Stimulated activated CD4-positive, alpha-beta T cell treated with anti-CD3 and anti-CD28 coated beads, Interleukin-15, amount 100 ng/mL, for 48 hours (primary cell): ENCODE results near the gene POLN.

Experiments used
- DNase-seq, 2 donors: peaks; one replicate each; pipeline ENCODE4 v3.0.0-alpha.2; 2020; ENCODE audit warnings: low read depth in 2 of 2

The POLN gene

DNA sequence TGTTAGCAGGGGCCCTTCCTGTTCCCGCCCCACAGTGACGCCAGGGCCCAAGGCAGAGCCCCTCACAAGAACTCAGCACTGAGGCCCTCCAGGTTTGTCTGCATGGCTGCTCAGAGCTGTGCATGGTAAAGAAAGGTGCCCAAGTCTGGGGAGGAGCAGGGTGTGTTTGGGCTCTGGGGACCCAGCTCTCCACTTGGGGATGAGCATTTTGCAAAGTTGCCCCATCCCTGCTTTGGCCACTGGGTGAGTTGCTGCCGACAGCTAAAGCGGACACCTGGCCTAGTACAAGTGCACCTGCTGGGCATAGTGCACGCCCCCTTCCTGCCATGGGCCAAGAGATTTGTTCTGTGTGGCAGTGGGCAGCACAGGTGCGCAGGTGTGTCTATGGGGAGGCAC is 22.0 kb upstream of the POLN start:
- no peak for DNase-seq

DNA sequence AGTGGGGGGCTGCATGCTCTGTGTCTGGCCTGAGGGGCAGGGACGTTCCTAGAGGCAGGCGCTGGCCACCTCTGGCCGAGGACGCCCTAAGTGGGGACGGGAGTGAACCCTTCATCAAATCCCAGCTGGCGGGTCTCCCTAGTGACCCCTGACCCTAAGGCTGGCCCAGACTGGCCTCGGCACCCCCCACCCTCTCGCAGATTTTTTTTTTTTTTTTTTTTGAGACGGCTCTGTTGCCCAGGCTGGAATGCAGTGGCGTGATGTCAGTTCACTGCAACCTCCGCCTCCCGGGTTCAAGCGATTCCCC is 21.0 kb upstream of the POLN start:
- no peak for DNase-seq

DNA sequence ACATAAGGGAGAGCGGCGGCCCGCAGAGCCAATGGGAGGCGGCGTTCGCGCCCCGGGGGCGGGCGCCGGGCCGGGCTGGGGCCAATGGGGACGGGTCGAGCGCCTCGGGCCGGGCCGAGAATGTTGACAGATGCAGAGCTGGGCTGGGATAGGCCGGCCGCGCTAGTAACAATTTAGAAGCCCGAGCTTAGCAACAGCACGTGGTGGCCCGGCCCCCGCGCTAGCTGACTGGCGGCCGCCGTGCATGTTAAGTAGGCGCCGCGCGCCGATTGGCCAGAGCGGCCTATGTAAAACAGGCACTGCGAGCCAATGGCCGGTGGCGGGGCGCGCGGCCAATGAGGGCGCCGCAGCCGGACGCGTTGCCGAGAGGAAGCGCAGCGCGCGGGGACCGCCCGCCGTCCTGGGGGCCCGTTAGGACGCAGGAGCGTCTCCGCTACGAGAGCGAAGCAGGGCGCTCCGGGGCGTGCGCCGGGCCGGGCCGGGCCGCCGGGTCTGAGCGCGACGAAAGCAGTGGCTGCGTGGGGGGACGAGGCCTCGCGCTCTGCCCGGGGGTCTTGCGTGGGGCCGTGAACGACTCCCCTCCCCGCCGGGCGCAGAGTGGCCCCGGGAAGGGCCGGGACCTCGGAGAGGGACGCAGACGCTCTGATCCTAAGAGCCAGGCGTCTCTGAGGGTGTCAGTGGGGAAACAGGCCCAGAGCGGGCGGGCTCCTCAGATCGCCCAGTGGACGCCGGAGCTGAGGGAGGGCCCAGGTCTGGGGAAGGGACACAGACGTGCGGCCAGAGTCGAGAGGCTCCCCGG is 20.4 kb upstream of the POLN start:
- DNase-seq = peak; percentile 95 to 96

DNA sequence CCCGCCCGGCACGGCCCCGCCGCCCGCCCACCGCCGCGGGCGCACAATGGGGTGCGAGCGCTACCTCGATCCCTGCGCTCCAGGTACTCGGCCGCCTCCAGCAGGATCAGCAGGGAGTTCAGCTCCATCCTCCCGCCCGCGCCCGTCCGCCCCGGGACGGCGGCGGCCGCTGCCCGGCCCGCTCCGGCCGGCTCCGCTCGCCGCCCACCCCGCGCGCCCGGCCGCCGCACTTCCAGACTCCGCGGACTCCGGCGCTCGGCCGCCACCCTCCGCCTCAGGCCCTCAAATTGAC is 19.9 kb upstream of the POLN start, which contains the start of gene MXD4:
Gene MXD4 (minus strand): TSS at position 257 of the 292 bp plus-strand sequence. CDS start 129 bp downstream, at position 128.
- DNase-seq = no peak

DNA sequence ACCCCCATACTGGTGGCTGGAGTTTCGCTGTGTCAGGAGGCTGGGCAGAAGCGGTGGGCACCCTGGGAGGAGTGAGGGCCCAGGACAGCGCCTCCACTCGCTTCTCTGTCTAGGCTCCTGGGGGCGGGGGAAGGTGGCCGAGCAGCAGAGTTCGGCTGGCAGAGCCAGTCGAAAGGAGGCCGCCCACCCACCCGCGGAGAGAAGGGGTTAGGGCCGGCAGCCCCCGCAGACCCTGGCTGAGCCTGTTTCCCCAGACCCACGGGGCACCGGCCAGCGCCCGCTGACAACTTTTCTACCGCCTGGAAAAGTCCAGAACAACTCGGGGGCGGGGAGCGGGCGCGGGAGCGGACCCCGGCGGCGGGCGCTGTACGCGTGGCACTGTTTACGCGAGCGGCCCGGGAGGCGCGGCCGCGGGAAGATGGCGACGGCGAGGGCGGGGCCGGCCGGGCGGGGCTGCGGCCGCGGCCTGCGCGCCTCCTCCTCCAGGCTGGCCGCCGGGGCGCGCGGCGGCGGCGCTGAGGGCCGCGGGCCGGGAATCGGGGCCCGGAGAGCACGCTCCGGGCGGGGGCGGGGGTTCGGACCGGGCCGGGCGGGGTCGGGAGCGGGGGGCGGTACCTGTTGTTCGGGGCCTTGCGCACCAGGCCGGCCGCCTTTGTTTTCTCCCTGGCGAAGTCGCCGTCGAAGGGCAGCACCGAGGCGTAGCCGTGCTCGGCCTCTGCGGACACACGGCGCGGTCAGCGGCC is 19.4 kb upstream of the POLN start:
- peak in 1 of 2 donors; percentile 43 for DNase-seq

DNA sequence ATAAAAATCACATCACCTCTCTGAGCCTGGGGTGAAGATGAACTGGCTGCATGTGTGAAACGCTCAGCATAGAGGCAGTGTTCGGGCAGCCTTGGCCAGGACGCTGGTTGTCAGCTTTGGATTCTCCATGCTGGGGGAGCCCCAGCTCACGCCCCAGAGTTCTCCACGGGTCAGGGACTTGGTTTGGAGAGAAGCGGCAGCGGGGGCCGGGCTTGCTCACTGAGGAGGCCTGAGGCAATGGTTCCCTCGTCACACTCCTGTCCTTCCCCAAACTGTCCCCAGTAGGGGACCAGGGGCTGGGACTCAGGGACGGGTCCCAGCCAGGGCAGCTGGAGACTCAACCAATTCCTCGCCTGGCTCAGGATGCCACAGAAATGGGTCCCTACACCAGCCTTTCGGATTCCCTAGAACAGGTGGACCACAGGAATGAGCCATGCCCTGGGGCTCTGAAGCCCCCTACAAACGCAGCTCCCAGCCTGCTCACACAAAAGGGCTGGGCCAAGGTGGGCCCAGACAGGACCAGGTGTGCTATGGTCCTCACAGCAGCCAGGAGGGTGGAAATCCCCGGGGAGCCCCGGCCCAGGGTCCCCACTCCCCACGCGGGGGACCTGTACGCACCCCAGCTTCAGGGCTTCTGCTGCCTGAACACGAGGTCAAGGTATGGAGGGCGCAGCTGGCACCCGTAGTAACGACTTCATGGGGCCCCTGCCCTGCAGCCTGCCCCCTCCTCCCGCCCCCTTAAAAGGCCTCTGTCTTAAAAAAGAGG is 18.6 kb upstream of the POLN start:
- DNase-seq = no peak

DNA sequence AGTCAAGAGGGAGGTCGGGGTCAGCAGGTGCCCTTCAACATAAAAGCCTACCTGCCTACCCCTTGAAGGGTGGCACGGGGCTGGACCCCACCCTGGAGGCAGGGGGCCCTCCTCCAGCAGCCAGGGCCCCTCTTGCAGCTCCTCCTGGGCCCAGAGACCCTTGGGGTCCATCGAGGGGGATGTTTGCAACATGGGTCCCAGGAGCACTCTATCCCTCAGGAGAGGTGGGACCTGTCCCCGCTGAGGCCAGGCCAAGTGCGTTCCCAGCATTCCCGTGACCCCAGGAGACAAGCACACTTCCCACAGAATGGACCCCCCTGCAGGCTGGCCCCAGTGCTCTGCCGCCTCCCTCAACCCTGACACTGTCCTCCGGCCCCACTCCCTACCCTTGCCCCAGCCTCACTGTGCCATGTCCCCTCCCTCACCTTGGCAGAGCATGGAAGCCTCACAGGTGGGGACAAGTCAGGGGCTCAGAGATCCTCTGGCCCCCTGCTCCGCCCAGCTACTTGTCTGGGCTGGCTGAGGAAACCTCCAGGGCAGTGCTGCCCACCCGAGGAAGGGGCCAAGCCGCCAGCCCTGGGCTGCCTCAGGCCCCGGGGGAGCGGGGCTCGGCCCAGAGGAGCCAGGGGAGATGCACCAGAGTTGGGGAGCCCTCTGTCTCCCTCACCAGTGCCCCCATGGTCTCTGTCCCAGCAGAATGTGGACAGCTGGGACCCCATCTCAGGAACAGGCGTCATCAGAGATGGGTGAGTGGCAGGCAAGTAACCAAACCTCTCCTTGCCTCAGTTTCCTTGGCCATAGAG is 17.8 kb upstream of the POLN start:
- DNase-seq = no peak

DNA sequence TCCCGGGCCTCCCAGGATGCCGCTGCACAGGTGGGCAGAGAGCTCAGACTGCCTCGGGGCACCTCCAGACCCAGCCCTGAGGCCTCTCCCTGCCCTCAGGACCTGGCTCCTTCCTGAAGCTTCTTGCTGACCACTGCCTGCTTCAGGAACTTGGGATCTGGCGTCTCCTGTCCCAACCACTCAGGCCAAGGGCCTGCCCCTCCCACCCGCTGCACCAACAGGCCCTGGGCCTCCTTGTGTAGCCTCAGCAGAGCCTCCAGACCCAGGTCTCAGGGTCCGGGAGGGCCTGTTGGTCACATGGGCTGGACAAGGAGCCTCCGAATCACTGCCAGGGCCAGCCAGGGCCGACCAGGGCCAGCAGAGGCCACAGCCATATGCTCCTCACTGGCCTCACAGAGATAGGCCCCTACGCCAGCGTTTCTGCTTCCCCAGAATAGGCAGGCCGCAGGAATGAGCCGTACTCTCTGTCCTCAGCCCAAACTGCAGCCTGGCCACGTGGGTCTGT is 17.2 kb upstream of the POLN start:
- DNase-seq = no peak

DNA sequence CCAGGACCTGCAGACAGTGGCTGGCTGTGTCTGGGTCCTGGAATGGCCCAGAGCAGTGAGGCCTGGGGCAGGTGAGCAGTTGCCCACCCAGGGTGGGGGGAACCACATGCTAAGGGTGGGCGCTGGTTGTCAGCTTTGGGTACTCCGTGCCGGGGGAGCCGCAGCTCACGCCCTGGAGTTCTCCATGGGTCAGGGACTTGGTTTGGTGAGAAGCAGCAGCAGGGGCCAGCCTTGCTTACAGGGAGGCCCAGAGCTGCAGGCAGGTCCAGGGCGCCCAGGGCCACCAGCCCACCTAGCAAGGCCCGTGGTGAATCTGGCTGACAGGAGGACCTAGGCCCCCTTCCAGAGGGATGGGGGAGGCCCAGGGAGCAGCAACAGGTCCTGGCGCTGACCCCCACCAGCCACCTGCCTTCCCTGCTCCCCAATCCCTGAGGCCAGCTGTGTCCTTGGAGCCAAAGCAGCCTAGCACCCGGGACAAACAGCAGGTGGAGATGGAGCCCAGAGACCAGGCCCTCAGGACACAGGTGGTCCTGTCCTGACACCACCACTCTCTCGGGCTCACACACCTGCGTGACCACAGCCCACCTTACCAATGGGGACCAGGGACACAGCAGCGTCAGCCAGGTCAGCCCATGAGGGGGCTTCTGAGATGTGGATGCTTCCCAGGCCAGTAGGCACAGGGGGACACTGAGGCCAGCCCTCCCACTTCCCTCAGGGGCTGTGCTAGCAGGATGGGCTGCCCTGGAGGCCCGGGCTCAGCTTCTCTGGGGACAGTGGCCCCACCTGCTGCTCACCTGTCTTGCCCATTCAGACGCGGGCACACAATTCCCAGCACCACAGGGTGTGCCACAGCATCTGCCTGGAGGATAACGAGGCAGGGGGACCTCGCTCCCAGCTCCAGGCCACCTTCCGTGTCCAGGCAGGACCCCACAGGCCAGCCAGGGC is 16.4 kb upstream of the POLN start:
- no peak for DNase-seq

DNA sequence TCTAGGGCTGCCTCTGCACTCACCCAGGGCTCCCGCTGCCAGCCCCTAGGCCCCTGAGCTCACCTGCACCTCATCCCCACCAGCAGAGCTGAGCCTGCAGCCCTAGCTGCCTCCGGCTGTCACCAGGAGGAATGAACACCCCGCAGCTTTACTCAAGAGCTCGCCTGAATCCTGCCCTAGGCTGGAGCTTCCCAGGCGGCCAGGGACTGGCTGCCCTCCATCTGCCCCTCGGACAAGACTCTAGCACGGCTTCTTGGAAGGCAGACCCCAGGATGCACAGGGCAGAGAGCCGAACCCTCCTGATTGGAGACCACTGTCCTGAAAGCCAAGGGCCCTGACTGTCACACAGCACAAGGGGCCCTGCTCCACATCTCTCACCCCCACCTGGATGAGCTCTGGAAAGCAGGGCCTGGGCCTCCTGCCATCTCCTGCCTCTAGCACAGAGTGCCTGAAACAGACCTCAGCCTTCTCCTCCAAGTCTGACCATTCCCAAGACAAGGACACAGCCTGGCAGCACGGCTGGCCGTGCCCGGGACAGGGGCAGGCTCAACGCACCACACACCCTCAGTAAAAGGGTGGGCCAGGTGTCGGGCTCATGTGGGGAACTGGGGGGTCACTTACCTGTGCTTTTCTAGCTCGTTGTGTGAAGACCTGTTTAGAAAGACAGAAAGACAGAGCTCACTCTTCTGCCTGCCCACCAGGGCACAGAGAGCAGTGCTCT is 15.6 kb upstream of the POLN start:
- DNase-seq = no peak

DNA sequence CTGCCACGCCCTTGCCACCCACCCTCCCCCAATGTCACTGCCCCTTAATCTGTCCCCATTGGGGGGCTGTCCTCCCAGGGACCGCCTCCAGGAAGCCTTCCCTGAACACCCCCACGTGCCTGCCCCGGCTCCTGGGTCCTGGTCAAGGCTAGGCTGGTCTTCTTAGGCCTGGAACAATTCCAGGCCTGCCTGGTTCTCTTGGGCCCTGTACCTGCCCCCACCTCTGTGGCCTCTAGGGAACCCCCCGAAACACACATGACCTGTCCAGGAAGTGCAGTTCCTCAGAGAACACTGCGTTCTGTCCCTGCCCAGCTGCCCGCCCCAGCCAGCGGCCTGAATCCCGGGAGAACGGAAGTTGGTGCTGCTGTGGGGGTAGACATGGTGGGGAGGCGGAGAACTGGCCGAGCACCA is 14.9 kb upstream of the POLN start:
- DNase-seq = no peak

DNA sequence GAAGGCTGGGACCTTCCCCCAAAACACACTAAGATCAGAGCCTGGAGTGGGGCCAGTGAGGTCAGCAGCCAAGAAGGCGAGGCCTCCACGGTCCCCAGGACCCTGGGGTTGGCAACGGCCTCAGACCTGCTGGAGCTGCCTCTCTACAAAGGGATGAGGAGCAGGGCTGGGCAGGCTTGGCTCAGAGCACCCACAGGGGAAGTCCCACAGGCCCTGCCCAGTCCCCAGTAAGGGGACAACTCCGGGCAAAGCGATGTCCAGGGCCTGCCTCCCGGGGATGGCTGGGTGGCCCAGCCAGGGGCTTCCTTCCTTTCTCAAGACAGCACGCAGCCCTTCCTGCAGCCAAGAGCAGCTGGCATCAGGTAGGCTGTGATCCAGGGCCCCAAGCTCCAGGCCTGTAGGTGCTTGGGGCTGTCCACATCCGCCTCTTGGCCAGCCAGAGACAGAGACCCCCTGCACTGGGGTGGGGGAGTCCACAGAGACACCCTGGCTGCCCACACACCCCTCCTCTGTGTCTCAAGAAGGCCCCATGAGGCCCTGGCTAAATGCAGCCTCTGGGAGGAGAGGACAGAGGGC is 14.3 kb upstream of the POLN start:
- DNase-seq = no peak

DNA sequence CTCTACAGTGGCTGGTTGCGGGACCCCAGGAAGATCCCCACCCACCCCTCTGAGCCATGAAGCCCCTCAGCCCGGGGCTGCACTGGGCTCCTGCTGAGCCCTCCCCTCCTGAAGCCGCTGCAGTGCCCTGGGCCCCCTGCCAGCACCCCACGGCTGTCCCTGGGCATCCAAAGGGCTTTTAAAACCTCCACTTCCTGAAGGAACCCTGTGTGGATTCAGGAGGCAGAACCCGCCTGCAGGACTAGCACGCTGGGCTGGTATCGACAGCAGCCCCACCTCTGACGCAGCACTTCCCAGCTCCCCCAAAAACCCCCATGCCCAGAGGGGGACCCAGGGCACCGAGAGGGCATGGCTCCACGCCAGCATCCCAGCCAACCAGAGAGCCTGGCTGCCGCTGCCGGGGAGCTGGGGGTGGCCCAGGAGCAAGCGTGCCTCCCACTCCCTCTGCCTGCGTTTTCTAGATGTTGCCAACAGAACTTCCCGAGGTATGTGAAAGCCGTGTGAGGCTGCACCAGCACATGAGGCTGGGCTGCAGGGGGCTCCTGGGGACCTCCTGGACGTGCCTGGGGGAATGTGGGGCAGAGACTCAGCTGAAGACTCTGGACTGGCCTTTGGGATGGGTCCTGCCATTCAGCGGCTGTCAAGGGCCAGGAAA is 13.7 kb upstream of the POLN start:
- DNase-seq = no peak

DNA sequence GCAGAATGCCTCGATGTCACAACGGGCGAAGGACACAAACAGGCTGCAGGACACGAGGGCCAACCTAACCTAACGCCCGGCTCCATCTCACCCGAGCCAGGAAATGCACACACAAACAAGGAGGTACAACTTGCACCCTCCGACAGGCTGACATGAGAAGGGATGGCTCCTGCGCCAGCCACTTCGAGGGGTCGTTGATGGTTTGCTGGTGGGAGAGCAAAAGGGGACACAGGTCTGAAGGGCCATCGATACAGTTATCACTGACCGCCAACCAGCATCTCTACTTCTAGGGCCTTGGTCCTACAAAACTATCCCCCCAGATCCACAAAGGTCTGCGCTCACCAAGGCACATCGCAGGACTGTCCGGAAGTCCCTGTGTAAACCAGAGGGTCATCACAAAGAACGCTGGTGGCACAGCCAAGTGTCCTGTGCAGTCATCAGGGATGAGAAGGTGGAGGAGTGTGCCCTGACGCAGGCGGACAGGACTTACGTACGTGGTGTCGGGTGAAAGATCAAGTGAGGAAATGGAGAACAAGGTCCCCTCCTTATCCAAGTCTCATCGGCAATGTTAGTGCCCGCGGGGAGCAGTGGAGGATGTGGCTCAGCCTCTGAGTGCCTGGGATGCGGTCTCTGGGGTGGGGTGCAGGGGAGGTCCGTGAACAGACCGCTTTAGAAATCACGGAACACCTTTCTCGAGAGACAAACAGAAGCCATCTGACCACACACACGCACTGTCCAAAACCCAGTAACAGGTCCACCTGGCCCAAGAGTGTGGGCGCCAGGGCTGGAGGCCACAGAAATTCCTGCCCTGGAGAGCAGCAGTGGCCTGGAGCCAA is 13.0 kb upstream of the POLN start:
- DNase-seq = no peak

DNA sequence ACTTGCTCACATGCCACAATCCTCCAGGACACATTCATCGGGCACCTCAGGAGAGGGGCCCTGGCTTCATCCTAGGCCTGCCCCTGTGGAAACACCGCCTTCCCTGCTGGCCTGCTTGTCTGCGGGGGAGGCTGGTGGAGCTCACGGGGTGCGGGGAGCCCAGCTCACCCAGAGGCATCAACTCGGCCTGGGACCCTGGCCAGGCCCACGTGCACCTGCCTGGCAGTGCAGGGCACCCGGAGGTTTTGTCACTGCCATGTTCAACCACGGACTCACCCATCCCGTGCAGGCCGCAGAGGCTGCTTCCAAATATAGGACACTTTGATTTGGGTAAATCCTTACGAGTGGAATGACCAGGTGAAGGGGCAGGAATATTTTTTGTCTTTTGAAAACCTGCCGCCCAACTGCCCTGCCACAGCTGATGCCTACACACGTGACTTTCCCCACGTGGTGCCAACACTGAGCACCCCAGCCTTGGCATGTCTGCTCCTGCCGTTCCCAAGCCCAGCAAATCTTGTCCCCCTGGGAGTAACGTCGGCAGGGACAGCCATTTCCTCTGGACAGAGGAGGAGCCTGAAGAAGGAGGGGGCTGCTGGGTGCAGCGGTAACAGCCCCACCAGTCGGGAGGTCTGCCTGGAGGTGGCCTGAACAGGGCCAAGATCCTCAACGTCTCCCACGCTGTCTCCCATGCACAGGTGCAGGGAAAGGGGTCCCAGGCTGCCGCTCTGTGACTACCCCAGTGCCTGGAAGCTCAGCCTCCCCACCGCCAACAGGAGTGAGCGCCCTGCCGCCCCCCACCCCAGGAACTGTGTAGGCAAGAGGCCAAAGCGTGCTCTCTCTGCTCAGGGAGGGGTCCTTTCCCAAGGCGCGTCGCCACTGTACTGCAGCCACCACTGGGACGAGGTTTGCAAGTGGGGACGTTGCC is 11.5 kb upstream of the POLN start:
- DNase-seq = no peak

DNA sequence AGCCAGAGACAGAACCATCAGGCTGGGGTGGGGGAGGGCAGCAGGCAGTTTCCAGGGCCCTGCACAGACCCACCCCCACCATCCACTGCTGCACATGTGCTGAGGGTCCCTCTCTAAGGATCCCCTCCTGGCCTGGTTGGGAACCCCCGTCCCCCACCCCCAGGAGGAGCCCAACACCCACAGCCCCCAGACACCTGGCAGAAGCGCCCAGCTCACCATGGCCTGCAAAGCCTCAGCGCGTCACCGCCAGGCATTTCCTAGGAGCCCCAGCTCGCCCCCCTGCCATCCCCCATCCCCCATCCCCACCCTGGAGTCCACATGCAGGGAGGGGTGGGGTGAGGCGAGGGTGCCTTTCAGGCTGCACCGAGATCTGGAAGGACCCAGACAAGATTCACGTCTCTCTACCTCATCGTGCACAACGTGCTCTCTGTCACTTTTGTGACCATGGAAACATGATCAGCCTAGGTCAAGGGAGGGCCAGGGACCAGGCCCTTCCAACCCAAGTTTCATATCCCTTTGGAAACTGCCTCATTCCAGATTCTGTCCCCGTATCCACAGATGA is 10.7 kb upstream of the POLN start:
- no peak for DNase-seq
